T-helper 2 cell (primary cell): ENCODE results near the gene IL23R.

ENCODE experiments used
- DNase-seq, 5 experiments: peaks; one replicate each; pipeline versions ENCODE4 v3.0.0 to v3.0.0-alpha.2; 2012 to 2022

Gene IL23R

DNA sequence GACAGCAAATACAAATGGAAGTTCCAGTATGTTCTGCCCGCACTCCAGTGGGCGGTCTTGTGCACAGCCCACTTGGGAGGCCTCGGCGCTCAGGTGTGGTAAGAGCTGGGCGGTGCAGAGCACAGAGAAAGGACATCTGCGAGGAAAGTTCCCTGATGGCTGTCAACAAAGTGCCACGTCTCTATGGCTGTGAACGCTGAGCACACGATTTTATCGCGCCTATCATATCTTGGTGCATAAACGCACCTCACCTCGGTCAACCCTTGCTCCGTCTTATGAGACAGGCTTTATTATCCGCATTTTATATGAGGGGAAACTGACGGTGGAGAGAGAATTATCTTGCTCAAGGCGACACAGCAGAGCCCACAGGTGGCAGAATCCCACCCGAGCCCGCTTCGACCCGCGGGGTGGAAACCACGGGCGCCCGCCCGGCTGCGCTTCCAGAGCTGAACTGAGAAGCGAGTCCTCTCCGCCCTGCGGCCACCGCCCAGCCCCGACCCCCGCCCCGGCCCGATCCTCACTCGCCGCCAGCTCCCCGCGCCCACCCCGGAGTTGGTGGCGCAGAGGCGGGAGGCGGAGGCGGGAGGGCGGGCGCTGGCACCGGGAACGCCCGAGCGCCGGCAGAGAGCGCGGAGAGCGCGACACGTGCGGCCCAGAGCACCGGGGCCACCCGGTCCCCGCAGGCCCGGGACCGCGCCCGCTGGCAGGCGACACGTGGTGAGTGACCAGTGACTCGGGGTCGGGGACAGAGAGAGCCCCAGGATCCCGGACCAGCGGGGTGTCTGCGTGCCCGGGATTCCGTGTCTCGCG lies 141.2 kb downstream of the IL23R start, which contains the start of gene IL12RB2:
Gene IL12RB2, plus strand, starts transcription at position 623 of the 810 bp plus-strand sequence. CDS start 12,496 bp downstream, outside the sequence.
- peak in 3 of 5 experiments; percentile 13 to 68 (median 31) for DNase-seq

DNA sequence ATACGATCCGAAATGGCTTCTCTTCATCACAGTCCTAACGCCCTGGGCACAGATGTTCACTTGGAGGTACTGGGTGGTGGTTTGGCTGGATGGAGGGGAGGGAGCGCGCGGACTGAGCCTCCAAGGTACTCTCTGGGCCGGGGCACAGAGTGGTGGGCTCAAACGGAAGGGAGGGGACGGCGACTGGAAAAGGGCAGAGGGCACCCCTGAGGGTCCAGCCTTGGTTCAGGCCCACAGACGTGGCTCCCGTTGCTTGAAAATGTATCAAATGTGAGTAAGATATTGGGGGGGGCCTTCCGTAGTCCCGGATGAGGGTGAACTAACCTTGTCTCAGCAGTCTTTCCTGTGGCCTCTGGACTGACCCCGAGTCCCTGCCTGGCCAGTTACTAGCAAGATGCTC lies 141.9 kb downstream of the IL23R start:
- no peak for DNase-seq
